Prostate gland (tissue), 2 donors: ENCODE data around the gene SAMD4A.

Experiments
- CTCF ChIP-seq, 4 experiments: fragments of 200-600 bp in 2 of 4; fragments of 450-650 bp in 2 of 4; sonication (generic) in 2 of 4; IDR thresholded peaks; 1 replicate in 3 of 4; 2 replicates in 1 of 4; pipeline ENCODE4 v1.5.1; 2016 to 2019; ENCODE audit warnings: antibody characterized with exemption in 4 of 4, mild to moderate bottlenecking in 2 of 4, moderate library complexity in 2 of 4
- POLR2A ChIP-seq: fragments of 450-650 bp; IDR thresholded peaks from one replicate; pipeline ENCODE4 v1.6.1; 2016; ENCODE audit warnings: antibody characterized with exemption, mild to moderate bottlenecking
- POLR2AphosphoS5 ChIP-seq: sonication (generic); formaldehyde crosslinking; IDR thresholded peaks from one replicate; pipeline ENCODE4 v1.6.1; 2017; ENCODE audit warnings: antibody characterized with exemption

DNA sequence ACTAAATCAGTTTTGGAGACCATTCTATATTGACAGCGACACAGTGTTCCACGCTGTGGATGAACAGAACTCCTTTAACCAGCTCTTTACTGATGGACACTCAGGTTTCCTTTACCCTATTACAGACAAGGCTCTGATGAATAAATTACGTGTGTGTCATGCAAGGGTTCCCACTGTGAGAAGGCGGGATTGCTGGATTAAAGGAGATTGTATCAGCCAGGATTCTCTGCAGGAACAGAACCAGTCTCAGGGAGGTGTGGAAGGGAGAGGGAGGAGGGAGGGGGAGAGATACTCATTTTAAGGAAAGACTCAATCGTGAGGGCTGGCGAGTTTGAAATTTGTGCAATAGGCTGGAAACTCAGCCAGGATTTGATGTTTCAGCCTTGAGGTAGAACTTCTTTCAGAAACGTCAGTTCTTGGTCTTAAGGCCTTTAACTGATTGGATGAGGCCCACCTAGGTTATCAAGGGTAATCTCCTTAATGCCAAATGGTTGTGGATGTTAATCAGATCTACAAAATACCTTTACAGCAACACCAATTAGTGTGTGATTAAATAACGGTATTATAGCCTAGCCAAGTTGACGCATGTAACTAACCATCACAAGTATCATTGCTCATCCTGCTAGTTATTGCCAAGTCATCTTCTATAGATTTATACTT, 231.7 kb downstream of the SAMD4A start:
- TF ChIP-seq CTCF (IDR thresholded peaks at IDR 0.05) (no peak), POLR2A (no peak), POLR2AphosphoS5 (no peak)
